Stimulated activated naive CD8-positive, alpha-beta T cell treated with anti-CD3 and anti-CD28 coated beads, Interleukin-15, Interleukin-2, amounts not matched to agents 100 ng/mL and 50 ng/mL, for 24 hours (primary cell): ENCODE results near the gene ACTL10.
"Not testable (repeated sequence)": the region's sequence is repeated elsewhere in the genome, so short reads cannot be mapped to it uniquely, and the experiment has no call there.

Experiments
- H3K27ac Mint-ChIP-seq: one replicate; pipeline ENCODE4 v1.8.0; 2021; ENCODE audit warnings: mild to moderate bottlenecking, mixed read lengths
- H3K27me3 Mint-ChIP-seq: one replicate; pipeline ENCODE4 v1.8.0; 2021; ENCODE audit warnings: mixed read lengths
- H3K36me3 Mint-ChIP-seq: one replicate; pipeline ENCODE4 v1.8.0; 2021; ENCODE audit warnings: low read depth, mixed read lengths
- H3K4me1 Mint-ChIP-seq: one replicate; pipeline ENCODE4 v1.8.0; 2021; ENCODE audit warnings: low read depth, mixed read lengths
- H3K4me3 Mint-ChIP-seq: one replicate; pipeline ENCODE4 v1.8.0; 2021; ENCODE audit warnings: mild to moderate bottlenecking, mixed read lengths
- H3K9me3 Mint-ChIP-seq: one replicate; pipeline ENCODE4 v1.8.0; 2021; ENCODE audit warnings: mixed read lengths

ACTL10 gene

DNA sequence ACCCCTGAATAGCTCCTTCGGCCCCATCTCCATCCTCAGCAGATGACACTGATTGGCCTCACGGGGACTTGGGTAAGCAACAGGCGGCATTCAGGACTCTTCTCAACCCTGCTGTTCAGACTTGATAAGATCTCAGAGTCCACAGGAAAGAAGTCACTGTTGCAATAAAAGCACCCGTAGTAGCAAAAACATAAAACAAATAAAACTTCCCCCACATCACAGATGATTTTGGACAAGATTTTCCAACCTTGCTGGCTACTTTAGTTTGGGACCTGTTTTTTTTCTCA, 21.7 kb upstream of the ACTL10 start:
- no peaks in the 10 kb centered on the region for H3K9me3 Mint-ChIP-seq
- H3K4me1 Mint-ChIP-seq: peaks cover 19% of the 10 kb centered on the region
- no peaks in the 10 kb centered on the region for H3K27me3 Mint-ChIP-seq
- H3K27ac Mint-ChIP-seq: no peak overlapping the region
- H3K4me3 Mint-ChIP-seq: no peak overlapping the region
- peaks cover 8% of the 10 kb centered on the region for H3K36me3 Mint-ChIP-seq

DNA sequence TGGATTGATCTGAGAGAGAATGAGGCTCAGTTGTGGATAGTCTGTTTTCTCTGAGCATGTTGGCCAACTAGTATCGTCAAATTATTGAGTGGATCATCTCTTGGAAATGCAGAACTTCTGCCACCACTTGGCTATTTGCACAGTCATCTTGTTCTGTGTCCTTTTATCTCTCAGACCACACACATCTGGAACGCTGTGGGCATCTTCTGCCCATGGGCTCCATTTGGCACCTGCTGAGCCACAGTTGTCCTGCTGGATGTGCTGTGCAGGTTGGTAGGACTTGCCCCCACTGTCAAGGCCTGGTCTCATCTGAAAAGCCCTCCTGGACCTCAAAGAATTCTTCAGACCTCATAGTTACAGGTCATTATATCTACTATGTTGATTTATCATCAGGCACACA, 21.3 kb upstream of the ACTL10 start:
- Mint-ChIP-seq H3K27ac (no peak overlapping the region), H3K4me1 (peaks cover 19% of the 10 kb centered on the region), H3K27me3 (no peaks in the 10 kb centered on the region), H3K4me3 (no peak overlapping the region), H3K36me3 (peaks cover 7% of the 10 kb centered on the region), H3K9me3 (no peaks in the 10 kb centered on the region)

DNA sequence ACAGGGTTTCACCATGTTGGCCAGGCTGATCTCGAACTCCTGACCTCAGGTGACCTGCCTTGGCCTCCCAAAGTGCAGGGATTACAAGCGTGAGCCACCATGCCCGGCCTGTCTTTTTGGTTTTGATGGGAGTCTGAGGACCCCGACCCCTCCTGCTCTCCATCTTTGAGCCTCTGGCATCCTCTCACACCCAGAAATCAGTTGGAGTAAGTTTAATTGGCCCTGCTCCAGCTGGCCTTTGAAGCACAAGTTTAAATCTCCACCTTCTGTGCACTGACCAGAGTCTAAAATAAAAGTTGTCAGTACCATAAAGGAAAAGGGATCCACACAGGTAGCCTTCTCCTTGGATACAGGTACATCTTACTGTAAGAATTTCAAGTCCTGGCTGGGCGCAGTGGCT, 20.6 kb upstream of the ACTL10 start:
- H3K36me3 Mint-ChIP-seq: peaks cover 7% of the 10 kb centered on the region
- H3K9me3 Mint-ChIP-seq: no peaks in the 10 kb centered on the region
- no peaks in the 10 kb centered on the region for H3K27me3 Mint-ChIP-seq
- H3K4me1 Mint-ChIP-seq: peaks cover 19% of the 10 kb centered on the region
- H3K27ac Mint-ChIP-seq: no peak overlapping the region
- H3K4me3 Mint-ChIP-seq: no peak overlapping the region

DNA sequence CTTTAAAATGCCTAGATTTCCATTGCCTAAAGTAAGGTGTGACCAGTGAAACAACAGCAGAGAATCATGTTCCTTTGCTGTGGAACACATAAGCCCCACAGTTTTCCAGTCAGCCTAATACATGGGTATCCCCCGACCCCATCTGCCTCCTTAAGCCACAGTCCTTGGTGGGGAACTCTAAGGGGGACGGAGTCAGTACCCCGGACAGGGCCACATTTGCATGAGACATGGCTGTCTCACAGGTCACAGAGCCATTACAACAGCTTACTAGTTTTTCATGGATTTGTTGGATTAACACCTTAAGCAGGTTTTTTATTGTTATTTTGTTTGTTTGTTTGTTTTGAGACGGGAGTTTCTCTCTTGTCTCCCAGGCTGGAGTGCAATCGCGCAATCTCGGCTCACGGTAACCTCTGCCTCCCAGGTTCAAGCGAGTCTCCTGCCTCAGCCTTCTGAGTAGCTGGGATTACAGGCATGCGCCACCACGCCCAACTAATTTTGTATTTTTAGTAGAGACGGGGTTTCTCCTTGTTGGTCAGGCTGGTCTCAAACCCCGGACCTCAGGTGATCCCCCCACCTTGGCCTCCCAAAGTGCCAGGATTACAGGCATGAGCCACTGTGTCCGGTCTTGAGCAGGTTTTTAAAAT, 19.7 kb upstream of the ACTL10 start:
- not testable (repeated sequence) for H3K36me3 Mint-ChIP-seq, H3K9me3 Mint-ChIP-seq, H3K27me3 Mint-ChIP-seq, H3K27ac Mint-ChIP-seq, H3K4me3 Mint-ChIP-seq
- peaks cover 28% of the 10 kb centered on the region for H3K4me1 Mint-ChIP-seq

DNA sequence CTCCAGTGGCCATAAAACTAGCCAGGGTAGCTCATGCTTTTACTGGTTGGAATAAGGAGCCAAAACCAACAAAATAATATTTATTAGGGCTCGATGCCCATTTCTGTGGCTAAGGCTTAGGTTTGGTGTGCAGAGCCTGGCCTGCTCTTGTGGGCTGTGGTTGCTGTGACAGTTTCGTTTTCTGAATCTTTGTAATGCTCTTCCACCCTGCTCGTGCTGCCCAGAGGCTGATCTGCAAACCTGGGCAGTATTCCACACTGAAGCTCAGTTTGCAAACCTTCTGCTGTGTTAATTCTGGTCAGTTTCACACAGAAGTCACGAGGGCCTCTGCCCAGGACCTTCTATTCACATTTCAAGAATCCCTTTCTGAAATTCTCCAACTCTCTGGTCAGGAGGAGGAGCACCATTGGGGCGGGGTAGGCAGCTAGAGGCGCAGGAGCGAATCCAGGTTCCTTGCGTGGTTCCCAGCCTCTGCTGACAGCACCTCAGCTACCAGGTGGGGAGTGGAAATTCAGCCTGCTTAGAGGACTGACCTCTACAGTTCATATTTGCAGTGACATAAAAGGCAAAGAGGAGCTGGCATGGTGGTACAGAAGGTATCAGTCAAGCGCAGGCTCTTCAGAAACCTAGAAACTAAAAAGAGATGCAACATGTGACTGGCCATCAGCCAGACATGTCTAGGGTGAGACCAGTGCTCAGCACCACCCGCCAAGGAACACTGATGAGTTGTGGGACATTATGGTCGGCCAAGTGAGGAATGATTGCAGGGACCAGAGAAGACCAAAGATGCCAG, 18.9 kb upstream of the ACTL10 start:
- no peak overlapping the region for H3K4me3 Mint-ChIP-seq
- H3K4me1 Mint-ChIP-seq: peaks cover 35% of the 10 kb centered on the region
- no peaks in the 10 kb centered on the region for H3K9me3 Mint-ChIP-seq
- H3K27me3 Mint-ChIP-seq: no peaks in the 10 kb centered on the region
- no peak overlapping the region for H3K27ac Mint-ChIP-seq
- H3K36me3 Mint-ChIP-seq: peaks cover 7% of the 10 kb centered on the region

DNA sequence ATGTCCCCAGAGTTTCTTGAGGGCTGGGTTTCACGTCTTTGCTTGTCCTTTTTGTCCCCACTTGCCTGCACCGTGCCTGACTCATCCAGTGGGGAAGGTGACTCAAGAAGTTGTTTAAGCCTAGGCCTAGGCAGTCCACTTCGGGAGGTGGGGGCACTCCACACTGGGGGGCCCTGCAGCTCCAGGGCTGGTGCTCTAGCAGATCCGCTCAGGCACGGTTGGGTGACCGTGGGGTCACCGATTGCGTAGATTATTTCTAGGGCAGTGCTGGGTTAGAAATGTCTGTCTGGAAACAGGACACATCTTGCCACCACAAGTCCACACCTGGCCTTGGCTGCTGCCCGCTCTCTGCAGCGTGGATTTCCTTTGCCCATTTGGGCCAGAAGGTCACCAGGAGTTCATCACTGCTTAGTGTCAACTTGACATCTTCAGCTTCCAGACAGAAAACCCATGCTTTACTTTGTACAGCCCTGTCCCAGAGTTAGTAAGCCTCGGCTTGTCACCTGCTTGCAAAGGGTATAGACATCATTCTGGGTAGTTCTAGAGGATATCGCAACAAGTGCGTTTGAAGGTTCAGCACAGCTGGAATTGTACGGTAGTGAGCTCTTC, 18.2 kb upstream of the ACTL10 start:
- Mint-ChIP-seq H3K27ac (no peak overlapping the region), H3K27me3 (no peaks in the 10 kb centered on the region), H3K9me3 (no peaks in the 10 kb centered on the region), H3K36me3 (peaks cover 7% of the 10 kb centered on the region), H3K4me1 (peaks cover 42% of the 10 kb centered on the region), H3K4me3 (no peak overlapping the region)

DNA sequence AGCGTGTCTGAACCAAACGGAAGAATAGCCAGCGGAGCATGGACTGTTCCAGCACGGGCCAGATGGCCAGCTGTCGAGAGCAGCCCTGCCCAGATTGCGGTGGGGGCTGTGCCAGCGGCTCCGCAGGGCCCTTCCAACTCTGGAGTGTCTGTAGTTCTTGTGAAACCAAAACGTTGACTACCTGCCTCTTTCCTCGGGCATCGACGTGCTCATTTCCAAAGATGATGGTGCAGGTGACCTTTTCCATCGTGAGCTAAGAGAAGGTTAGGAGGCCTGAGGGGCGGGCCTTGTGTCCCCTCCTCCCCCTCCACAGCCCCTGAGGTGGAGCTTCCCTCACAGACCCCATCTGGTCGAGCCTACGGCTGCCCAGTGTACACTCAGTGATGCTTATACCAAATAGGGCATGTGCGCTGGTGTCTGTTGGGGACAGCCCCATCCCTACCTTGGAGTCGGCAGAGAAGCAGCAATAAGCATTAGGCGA, 17.5 kb upstream of the ACTL10 start:
- Mint-ChIP-seq H3K9me3 (no peaks in the 10 kb centered on the region), H3K4me1 (peaks cover 46% of the 10 kb centered on the region), H3K4me3 (no peak overlapping the region), H3K27ac (no peak overlapping the region), H3K36me3 (peaks cover 7% of the 10 kb centered on the region), H3K27me3 (no peaks in the 10 kb centered on the region)

DNA sequence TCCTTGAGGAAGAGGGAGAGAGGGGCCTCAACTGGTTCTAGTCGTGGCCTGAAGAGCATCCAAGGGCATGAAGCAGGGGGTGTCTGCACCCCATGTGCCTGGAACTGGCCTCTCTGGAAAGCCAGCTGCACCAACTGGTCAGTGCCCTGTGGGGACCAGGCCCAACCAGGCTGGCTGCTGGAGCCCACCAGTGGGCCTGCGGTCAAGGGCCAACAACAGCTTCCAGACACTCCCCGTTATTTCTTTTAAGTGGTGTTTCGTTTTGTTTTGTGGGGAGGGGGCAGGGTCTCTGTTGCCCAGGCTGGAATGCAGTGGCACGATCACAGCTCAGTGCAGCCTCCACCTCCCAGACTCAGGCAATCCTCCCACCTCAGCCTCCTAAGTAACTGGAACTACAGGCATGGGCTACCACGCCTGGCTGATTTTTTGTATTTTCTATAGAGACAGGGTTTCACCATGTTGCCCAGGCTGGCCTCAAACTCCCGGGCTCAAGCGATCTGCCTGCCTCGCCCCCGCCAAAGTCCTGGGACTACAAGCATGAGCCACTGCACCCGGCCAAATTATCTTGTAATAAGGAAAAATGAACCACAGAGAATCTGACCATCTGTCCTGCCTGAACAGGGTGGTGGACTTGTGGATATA, 16.5 kb upstream of the ACTL10 start:
- Mint-ChIP-seq H3K27me3 (no peaks in the 10 kb centered on the region), H3K4me3 (no peak overlapping the region), H3K36me3 (peaks cover 6% of the 10 kb centered on the region), H3K27ac (no peak overlapping the region), H3K9me3 (no peaks in the 10 kb centered on the region), H3K4me1 (peaks cover 46% of the 10 kb centered on the region)

DNA sequence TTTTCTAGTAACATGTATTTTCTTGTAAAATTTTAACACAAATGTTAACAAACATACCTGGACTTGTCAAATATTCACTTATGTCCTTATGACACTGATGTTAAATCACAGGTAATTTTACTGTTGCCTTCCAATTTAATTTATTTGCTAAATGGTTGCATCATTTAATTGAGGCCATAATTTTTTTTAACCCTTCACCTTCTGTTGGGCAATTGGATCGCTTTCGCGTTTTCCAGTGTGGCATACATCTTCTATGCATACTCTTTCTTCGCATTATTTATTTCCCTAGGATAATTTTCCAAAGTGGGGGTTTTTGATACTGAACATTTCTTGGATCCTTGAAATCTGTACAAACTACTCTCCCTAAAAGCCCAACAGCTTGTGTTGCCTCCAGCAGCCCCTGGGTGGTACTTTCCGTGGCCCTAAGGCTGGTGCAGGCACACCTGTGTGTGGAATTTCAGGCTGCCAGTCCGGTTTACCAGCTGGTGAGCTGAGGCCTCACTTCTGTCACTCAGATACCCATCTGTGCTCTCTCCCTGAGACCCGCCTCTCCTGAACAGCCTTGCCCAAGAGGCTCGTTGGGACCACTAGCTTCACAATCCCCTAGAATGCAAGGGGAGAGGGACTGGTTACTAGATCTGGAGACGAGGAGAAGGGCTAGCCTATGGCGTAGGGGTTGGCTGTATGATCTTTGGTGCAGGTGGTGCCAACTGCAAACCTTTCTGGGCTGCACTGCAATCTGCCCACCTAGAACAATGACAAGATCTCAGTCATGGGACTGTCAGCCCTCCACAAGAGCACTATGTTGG, 15.8 kb upstream of the ACTL10 start:
- H3K4me1 Mint-ChIP-seq: peaks cover 46% of the 10 kb centered on the region
- H3K36me3 Mint-ChIP-seq: no peaks in the 10 kb centered on the region
- H3K27ac Mint-ChIP-seq: no peak overlapping the region
- H3K4me3 Mint-ChIP-seq: no peak overlapping the region
- H3K9me3 Mint-ChIP-seq: no peaks in the 10 kb centered on the region
- H3K27me3 Mint-ChIP-seq: no peaks in the 10 kb centered on the region

DNA sequence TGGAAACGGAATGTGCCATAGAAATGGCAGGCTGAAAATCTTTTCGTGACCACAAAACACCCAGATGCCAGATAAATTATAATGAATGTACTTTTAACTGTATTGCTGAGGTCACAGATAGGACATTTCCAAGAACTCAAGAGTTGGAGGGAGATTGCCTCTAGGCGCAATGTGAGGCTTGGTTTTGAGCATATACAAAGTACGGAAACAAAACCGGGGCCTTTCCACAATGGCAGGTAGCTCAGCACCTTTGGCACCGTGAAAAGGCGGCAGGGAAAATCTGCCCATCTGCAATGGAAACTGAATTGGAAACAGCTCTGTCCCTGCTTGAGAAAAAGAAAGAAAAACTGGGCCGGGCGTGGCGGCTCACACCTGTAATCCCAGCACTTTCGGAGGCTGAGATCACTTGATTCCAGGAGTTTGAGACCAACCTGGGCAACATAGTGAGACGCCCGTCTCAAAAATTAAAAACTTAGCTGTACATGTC, 15.1 kb upstream of the ACTL10 start:
- Mint-ChIP-seq H3K36me3 (no peaks in the 10 kb centered on the region), H3K4me3 (no peak overlapping the region), H3K27me3 (no peaks in the 10 kb centered on the region), H3K4me1 (peaks cover 46% of the 10 kb centered on the region), H3K27ac (no peak overlapping the region), H3K9me3 (no peaks in the 10 kb centered on the region)

DNA sequence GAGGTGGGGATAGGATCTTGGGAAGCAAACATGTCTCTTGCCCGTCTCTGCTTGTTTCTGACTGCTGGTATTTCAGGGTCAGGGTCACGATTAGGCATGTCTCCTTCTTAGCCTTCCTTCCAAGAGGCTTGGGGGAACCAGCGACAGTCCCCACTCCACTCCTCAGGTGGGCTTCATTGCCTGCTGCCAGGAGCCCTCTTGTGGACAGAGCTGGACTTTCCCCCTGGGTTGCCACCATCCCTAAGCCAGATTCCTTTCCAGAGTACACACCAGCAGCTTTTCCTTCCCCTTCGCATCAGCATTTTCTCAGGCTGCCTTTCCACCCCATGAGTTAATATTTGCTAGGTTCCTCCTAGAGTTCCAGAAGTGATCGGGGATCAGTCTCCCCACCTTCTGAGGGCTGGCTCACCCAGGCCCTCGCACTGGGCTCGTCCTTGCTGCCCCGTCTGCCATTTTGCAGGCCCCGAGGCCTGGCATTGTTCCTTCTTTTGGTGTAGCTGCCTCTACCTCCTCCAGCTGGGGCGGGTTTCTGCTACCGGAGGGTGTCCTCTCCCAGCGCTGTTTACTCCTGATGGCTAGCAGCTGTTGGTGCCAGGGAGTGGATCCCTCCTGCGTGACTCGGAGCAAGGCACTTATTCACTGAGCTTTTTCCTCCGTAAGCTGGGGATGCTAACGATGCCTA, 13.4 kb upstream of the ACTL10 start:
- Mint-ChIP-seq H3K4me3 (no peak overlapping the region), H3K4me1 (peaks cover 38% of the 10 kb centered on the region), H3K9me3 (no peaks in the 10 kb centered on the region), H3K36me3 (no peaks in the 10 kb centered on the region), H3K27ac (no peak overlapping the region), H3K27me3 (no peaks in the 10 kb centered on the region)

DNA sequence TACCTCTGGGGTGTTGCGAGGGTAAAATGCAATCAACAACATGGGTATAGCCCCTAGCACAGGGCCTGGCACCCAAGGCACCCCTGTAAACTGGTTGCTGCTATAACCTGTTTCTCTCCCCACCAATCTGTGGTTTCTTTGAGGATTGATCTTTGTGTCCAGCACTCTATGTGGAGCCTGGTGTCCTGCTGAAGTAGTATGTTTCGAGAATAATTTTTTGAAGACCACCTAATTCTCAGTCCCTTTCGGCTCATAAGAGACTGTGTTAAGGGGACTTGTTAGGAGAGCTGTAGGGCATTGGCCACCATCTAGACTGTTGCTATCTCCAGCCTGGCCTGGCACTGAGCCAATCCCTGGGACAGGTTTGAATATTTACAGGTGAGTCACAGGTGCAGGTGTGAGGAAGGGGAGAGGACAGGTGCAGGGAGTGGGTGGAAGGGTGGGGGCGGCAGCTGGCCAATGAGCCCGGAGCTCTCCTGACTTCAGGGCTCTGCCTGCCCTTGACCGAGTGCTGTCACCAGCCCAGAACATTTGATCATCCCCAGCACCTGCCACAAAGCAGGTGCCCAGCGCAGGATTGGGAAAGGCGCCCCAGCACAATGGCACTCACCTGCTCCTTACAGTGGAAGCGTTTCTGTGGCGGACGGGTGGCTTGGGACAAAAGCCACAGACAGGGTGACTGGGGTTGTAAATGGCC, 12.7 kb upstream of the ACTL10 start:
- Mint-ChIP-seq H3K36me3 (no peaks in the 10 kb centered on the region), H3K9me3 (no peaks in the 10 kb centered on the region), H3K4me3 (no peak overlapping the region), H3K27me3 (no peaks in the 10 kb centered on the region), H3K27ac (no peak overlapping the region), H3K4me1 (peaks cover 33% of the 10 kb centered on the region)

DNA sequence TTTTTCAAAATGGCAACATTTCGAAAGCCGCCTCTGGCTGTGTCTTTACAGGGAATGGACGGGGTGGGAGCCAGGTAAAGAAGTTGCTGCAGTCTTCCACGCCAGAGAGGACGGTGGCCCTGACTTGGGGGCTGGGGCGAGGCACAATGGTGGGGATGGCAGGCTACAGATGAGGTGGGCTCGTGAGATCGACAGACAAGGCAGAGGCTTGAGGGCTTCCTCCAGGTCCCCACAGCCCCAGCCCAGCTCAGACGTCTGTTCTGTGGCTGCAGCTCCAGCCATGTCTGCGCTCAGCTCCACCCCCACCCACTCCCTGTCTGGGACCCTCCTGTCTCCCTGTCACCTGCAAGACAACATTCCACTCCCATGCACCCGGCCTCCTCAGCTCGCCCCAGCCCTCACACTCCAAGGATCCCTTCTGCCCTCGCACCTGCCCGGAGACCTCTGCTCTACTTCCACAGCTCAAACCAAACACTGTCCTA, 12.0 kb upstream of the ACTL10 start:
- Mint-ChIP-seq H3K4me1 (peaks cover 29% of the 10 kb centered on the region), H3K36me3 (no peaks in the 10 kb centered on the region), H3K27ac (no peak overlapping the region), H3K27me3 (no peaks in the 10 kb centered on the region), H3K9me3 (no peaks in the 10 kb centered on the region), H3K4me3 (no peak overlapping the region)
